Measurements from ENCODE around the gene PSPN.
A peak's percentile ranks its signal among the peaks of the same experiment; 100 is the strongest.

The PSPN gene

DNA sequence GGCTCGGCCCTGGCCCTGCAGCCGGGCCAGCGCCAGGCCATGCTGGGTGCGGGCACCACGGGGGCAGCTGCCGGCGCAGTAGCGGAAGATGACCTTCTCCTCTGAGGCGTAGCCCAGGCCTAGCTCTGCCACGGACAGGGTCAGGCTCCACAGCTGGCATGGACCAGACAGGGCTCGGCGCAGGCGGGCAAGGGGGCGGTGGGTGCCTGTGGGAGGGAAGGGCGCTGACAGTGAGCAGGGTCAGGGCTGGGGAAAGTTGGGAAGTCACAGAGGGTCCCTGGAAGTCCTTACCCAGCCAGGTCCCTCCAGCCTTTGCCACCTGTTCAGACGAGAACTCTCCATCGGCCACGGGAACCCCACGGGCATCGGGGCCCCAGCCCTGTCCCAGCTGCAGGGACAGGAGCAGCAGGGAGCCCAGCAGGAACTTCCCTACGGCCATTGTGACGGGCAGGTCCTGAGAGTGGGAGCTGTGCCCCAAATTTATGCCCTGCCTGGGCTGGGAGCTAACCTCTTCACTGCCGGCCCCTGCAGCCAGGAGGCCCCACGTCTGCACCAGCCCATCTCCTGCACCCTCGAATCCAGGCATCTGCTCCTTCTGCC lies at the start of gene PSPN:
PSPN (minus strand) TSS at position 523 of the 600 bp plus-strand sequence; CDS start at position 439, 84 bp downstream.
- DNase-seq (ENCODE audit: insufficient read length, low spot score) (no peak), FAIRE-seq (no peak)
- no peak for TF ChIP-seq POLR2A (IDR thresholded peaks at IDR 0.05; ENCODE audit: low read depth, low read length)

GRCh38 chr19:6424939-6425731 lies 49.4 kb upstream of the PSPN start:
- FAIRE-seq (peak; percentile 94), DNase-seq (ENCODE audit: insufficient read length, low spot score) (peak; percentile 99)
- TF ChIP-seq POLR2A (IDR thresholded peaks at IDR 0.05; ENCODE audit: low read depth, low read length), result 0 out of 2 replicates have a peak, but pooled peaks have one; percentile 38

- FAIRE-seq (no peak), DNase-seq (ENCODE audit: insufficient read length, low spot score) (no peak)
- TF ChIP-seq POLR2A (IDR thresholded peaks at IDR 0.05; ENCODE audit: low read depth, low read length), result peak; percentile 77
Observed at GRCh38 chr19:6424195-6424938, 48.6 kb upstream of the PSPN start, which contains the start of gene KHSRP. Gene KHSRP, minus strand, starts transcription at chr19:6424811. Its CDS starts 110 bp downstream, at chr19:6424701.

GRCh38 chr19:6423499-6424194 lies 47.9 kb upstream of the PSPN start:
- DNase-seq (ENCODE audit: insufficient read length, low spot score) (peak; percentile 75), FAIRE-seq (no peak)
- TF ChIP-seq POLR2A (IDR thresholded peaks at IDR 0.05; ENCODE audit: low read depth, low read length), result no peak

GRCh38 chr19:6421075-6422014 lies 45.6 kb upstream of the PSPN start:
- no peak for FAIRE-seq
- TF ChIP-seq POLR2A (IDR thresholded peaks at IDR 0.05; ENCODE audit: low read depth, low read length), result no peak
- DNase-seq (ENCODE audit: insufficient read length, low spot score), result no peak

- FAIRE-seq (no peak), DNase-seq (ENCODE audit: insufficient read length, low spot score) (no peak)
- TF ChIP-seq POLR2A (IDR thresholded peaks at IDR 0.05; ENCODE audit: low read depth, low read length), result no peak
Observed at GRCh38 chr19:6418562-6418932, 42.8 kb upstream of the PSPN start.

- FAIRE-seq, result no peak
- no peak for TF ChIP-seq POLR2A (IDR thresholded peaks at IDR 0.05; ENCODE audit: low read depth, low read length)
- no peak for DNase-seq (ENCODE audit: insufficient read length, low spot score)
Observed at GRCh38 chr19:6417713-6418561, 42.2 kb upstream of the PSPN start.

GRCh38 chr19:6416658-6417405 lies 41.1 kb upstream of the PSPN start:
- DNase-seq (ENCODE audit: insufficient read length, low spot score) (no peak), FAIRE-seq (no peak)
- TF ChIP-seq POLR2A (IDR thresholded peaks at IDR 0.05; ENCODE audit: low read depth, low read length), result no peak

DNA sequence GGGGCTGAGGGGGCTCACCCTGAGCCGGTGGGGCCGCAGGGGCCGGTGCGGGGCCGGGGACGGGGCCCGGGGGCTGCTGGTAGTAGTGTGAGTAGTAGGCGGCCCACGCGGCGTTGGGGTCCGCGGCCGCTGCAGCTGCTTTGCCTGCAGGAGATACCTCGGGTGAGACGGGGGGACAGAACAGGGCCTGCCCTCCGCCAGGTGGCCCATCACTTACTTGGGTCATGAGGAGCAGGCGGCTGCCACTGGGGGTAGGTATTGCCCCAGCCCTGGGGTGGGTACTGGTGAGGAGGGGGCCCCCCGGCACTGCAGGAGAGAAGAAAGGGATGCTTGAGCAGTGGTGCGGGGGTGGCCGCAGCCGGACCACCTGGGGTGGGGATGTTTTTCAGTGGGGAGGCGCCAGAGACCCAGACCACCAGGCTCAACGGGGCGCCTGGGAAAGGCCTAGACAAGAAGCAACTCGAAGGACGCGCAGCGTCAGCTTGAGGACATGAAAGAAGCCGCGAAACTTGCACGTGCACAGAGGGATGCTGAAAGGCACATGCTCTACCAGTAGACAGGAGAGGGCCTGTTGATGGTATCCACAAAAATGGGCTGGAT lies 40.0 kb upstream of the PSPN start:
- DNase-seq (ENCODE audit: insufficient read length, low spot score) (no peak), FAIRE-seq (no peak)
- no peak for TF ChIP-seq POLR2A (IDR thresholded peaks at IDR 0.05; ENCODE audit: low read depth, low read length)

- TF ChIP-seq POLR2A (IDR thresholded peaks at IDR 0.05; ENCODE audit: low read depth, low read length), result no peak
- no peak for DNase-seq (ENCODE audit: insufficient read length, low spot score)
- FAIRE-seq, result no peak
Observed at GRCh38 chr19:6414793-6415590, 39.3 kb upstream of the PSPN start.
